Hepatocyte (in vitro differentiated cells): ENCODE measurements around the gene SIRPG.

Experiments
- EZH2 ChIP-seq: fragments of 200-600 bp; sonication (generic); IDR thresholded peaks from 2 replicates; pipeline ENCODE4 v1.6.1; 2016; ENCODE audit warnings: antibody characterized with exemption, mild to moderate bottlenecking, borderline replicate concordance
- TF ChIP-seq, protein P1 (sequence below): fragments of 200-600 bp; sonication (generic); IDR thresholded peaks from 2 replicates; pipeline ENCODE4 v1.5.1; 2016; ENCODE audit warnings: antibody characterized with exemption, mild to moderate bottlenecking; ENCODE audit not compliant: poor library complexity

- TF ChIP-seq, protein P1, sequence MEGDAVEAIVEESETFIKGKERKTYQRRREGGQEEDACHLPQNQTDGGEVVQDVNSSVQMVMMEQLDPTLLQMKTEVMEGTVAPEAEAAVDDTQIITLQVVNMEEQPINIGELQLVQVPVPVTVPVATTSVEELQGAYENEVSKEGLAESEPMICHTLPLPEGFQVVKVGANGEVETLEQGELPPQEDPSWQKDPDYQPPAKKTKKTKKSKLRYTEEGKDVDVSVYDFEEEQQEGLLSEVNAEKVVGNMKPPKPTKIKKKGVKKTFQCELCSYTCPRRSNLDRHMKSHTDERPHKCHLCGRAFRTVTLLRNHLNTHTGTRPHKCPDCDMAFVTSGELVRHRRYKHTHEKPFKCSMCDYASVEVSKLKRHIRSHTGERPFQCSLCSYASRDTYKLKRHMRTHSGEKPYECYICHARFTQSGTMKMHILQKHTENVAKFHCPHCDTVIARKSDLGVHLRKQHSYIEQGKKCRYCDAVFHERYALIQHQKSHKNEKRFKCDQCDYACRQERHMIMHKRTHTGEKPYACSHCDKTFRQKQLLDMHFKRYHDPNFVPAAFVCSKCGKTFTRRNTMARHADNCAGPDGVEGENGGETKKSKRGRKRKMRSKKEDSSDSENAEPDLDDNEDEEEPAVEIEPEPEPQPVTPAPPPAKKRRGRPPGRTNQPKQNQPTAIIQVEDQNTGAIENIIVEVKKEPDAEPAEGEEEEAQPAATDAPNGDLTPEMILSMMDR = no peak
- TF ChIP-seq EZH2 = no peak
Measured at GRCh38 chr20:1657556-1658334, at the start of gene SIRPG.
